Osteoblast (primary cell): ENCODE results near the gene MXI1. TPM values are rescaled to one million over a fixed set of nuclear protein-coding genes. Genes with fewer than 3 reads are reported as not detected.

Experiments used
- DNase-seq: peaks from one replicate; pipeline ENCODE4 v3.0.0; 2011; ENCODE audit warnings: low spot score, mixed read lengths; ENCODE audit not compliant: insufficient read length; ENCODE audit errors: missing footprints
- H2AFZ ChIP-seq: 2 replicates; pipeline ENCODE4 v1.6.0; 2011; ENCODE audit warnings: mild to moderate bottlenecking, low read length
- H3K27ac ChIP-seq: 2 replicates; pipeline ENCODE4 v1.5.1; 2011; ENCODE audit warnings: mild to moderate bottlenecking, low read depth, low read length, moderate library complexity
- H3K27me3 ChIP-seq: 2 replicates; pipeline ENCODE4 v1.6.0; 2012; ENCODE audit warnings: mild to moderate bottlenecking, control low read depth, inconsistent platforms, low read length, moderate library complexity; ENCODE audit not compliant: insufficient read depth
- H3K36me3 ChIP-seq: 2 replicates; pipeline ENCODE4 v1.5.1; 2011; ENCODE audit warnings: mild to moderate bottlenecking, low read length, control low read depth, moderate library complexity; ENCODE audit not compliant: insufficient read depth
- H3K4me1 ChIP-seq: 2 replicates; pipeline ENCODE4 v1.5.1; 2011; ENCODE audit warnings: mild to moderate bottlenecking, low read length, control low read depth, moderate library complexity; ENCODE audit not compliant: insufficient read depth
- H3K4me2 ChIP-seq: 2 replicates; pipeline ENCODE4 v1.6.0; 2011; ENCODE audit warnings: mild to moderate bottlenecking, low read length; ENCODE audit not compliant: insufficient read depth
- H3K4me3 ChIP-seq: fragments of 200-600 bp; sonication (generic); 3 replicates; pipeline ENCODE4 v1.5.1; 2012; ENCODE audit warnings: mild to moderate bottlenecking, low read length, inconsistent platforms; ENCODE audit not compliant: insufficient read depth
- H3K79me2 ChIP-seq: 2 replicates; pipeline ENCODE4 v1.6.0; 2012; ENCODE audit warnings: mild to moderate bottlenecking, low read length, control low read depth, inconsistent platforms; ENCODE audit not compliant: insufficient read depth
- H3K9me3 ChIP-seq: 2 replicates; pipeline ENCODE4 v1.5.1; 2011; ENCODE audit warnings: low read depth, low read length, control low read depth
- H4K20me1 ChIP-seq: 2 replicates; pipeline ENCODE4 v1.6.0; 2012; ENCODE audit warnings: mild to moderate bottlenecking, low read length, control low read depth; ENCODE audit not compliant: insufficient read depth
- CTCF ChIP-seq: IDR thresholded peaks from 2 replicates; pipeline ENCODE4 v1.5.1; 2011; ENCODE audit warnings: mild to moderate bottlenecking, low read depth, low read length, moderate library complexity; ENCODE audit errors: extremely low read depth
- total RNA-seq: library from RNA; depleted of rRNA; stranded (reverse); fragments of >200 nt; gene quantifications from 2 replicates; pipeline ENCODE4 v1.2.3, GENCODE V29; 2012

The MXI1 gene
- total RNA-seq, 1 donor, result 41.6 TPM

- Histone ChIP-seq H3K27me3 (no peaks in the 10 kb centered on the region), H3K79me2 (no peaks in the 10 kb centered on the region), H3K4me2 (no peak overlapping the region), H2AFZ (no peak overlapping the region), H4K20me1 (no peaks in the 10 kb centered on the region), H3K4me3 (no peak overlapping the region), H3K36me3 (no peaks in the 10 kb centered on the region), H3K9me3 (no peaks in the 10 kb centered on the region), H3K4me1 (no peaks in the 10 kb centered on the region), H3K27ac (no peak overlapping the region)
- TF ChIP-seq CTCF, result no peak
- DNase-seq, result no peak
Observed at GRCh38 chr10:110259317-110259716, 51.9 kb downstream of the MXI1 start.

GRCh38 chr10:110260746-110261477 is 53.5 kb downstream of the MXI1 start:
- Histone ChIP-seq H4K20me1 (no peaks in the 10 kb centered on the region), H3K4me1 (no peaks in the 10 kb centered on the region), H3K36me3 (no peaks in the 10 kb centered on the region), H3K27ac (no peak overlapping the region), H3K9me3 (no peaks in the 10 kb centered on the region), H3K79me2 (no peaks in the 10 kb centered on the region), H3K4me3 (no peak overlapping the region), H2AFZ (no peak overlapping the region), H3K27me3 (no peaks in the 10 kb centered on the region), H3K4me2 (no peak overlapping the region)
- no peak for DNase-seq
- no peak for TF ChIP-seq CTCF

- Histone ChIP-seq H2AFZ (no peak overlapping the region), H3K4me2 (no peak overlapping the region), H3K4me3 (no peak overlapping the region), H3K27ac (no peak overlapping the region), H4K20me1 (no peaks in the 10 kb centered on the region), H3K27me3 (no peaks in the 10 kb centered on the region), H3K36me3 (no peaks in the 10 kb centered on the region), H3K9me3 (no peaks in the 10 kb centered on the region), H3K79me2 (no peaks in the 10 kb centered on the region), H3K4me1 (no peaks in the 10 kb centered on the region)
- DNase-seq, result no peak
- no peak for TF ChIP-seq CTCF
Observed at GRCh38 chr10:110263164-110263563, 55.8 kb downstream of the MXI1 start.

GRCh38 chr10:110265573-110266193 is 58.3 kb downstream of the MXI1 start:
- no peak for TF ChIP-seq CTCF
- no peaks in the 10 kb centered on the region for H4K20me1 ChIP-seq

More at GRCh38 chr10:110265573-110266193, 58.3 kb downstream of the MXI1 start:
- Histone ChIP-seq H2AFZ (no peak overlapping the region), H3K79me2 (no peaks in the 10 kb centered on the region), H3K27me3 (no peaks in the 10 kb centered on the region), H3K36me3 (no peaks in the 10 kb centered on the region), H3K4me1 (peaks cover 5% of the 10 kb centered on the region), H3K4me3 (no peak overlapping the region), H3K9me3 (no peaks in the 10 kb centered on the region), H3K4me2 (no peak overlapping the region), H3K27ac (no peak overlapping the region)
- DNase-seq, result no peak
